SIG-M5 treated with dmso at 0.1 percent for 504 hours (cell line): ENCODE data around the gene SNPH.

ENCODE experiments used
- DNase-seq: peaks from one replicate; lab custom pipeline; 2025; ENCODE audit not compliant: unreplicated experiment; lab: John Stamatoyannopoulos, UW

Gene SNPH

GRCh38 chr20:1323256-1323655, 57.2 kb downstream of the SNPH start:
- DNase-seq: no peak

GRCh38 chr20:1323830-1324597, 57.9 kb downstream of the SNPH start:
- DNase-seq: no peak

DNA sequence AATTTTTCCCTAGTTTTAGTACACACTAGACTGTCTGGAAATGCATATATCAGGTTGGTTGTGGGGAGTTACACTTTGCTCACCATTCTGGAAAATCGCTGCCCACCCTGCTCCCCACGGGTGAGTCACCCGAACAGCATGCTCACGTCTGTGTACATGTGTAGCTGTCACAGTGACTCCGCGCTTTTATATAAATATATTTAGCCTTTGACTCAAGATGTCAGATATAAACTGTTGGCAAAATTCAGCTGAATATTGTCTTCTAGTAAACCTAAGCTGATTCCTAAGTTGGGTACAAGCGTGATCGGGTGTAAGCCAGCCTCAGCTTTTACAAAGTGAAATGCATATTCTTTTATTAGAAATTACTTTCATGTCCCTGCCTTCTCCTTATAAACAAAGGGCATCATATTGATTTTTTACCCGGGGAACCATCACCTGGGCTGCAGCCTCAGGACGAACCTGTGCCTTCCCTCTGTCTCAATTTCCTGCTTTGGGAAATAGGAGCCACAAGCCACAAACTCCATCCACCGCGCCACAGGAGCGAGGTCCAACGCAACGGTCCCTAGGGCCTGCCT, 58.6 kb downstream of the SNPH start:
- no peak for DNase-seq

DNA sequence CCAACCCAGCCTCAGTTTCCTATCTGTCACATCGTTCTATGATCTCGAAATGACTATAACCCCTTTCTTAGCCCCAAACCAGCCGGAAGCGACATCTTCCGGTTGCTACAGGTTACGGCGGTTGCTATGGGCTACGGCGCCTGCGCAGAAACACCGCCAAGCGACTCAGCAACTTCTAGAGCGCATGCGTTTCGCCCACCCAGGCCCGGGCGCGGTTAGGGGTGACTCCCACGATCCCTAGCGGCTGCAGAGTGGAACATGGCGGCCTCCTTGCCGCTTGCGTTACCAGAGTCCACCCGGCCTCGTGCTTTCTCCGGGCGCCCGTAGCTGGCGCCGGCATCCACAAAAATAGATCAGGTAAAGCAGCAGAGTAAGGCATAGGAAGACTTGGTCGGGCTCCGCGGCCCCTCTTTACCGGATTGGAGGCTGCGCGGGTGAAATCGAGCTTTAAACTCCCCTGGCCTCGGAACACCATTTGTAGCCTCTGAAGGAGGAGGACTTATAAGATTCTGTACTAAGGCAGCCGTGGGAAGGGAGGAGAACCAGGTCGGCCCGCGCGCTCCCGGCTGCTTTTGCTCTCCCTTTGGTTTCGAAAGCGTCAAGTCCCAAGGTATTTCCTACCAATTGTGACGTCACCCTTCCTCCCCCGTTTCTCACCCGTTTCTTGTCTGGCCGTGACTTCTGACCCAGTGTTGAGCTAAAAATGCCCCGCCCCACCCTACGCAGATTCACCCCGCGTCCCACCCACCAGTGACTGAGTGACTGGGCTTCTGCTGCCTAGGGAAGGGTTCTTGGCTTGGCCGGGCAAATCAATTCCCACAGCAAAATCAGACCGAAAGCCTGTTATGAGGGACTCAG, 59.3 kb downstream of the SNPH start:
- peak; percentile 96 for DNase-seq

- DNase-seq: no peak
These were observed 60.2 kb downstream of the SNPH start for GRCh38 chr20:1326031-1326930.

DNA sequence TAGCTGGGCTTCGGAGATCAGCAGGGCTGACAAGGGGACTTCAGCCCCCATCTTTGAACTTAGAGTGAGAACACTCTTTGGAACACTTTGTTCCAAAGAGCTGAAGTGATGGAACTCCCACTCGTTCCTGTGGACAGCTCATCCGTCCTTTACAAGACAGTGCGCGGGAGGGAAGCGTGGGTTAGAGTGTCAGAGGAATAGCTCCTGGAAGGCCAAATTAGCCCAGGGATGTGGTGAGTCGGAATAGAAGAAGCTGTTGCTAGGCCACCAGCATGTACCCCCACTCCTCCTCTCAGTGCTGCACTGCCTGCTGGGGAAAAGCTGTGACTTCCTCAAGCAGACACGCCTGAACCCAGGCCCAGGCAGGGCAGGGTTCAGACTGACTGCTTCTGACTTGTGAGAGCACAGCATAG, 61.2 kb downstream of the SNPH start:
- DNase-seq: no peak

DNA sequence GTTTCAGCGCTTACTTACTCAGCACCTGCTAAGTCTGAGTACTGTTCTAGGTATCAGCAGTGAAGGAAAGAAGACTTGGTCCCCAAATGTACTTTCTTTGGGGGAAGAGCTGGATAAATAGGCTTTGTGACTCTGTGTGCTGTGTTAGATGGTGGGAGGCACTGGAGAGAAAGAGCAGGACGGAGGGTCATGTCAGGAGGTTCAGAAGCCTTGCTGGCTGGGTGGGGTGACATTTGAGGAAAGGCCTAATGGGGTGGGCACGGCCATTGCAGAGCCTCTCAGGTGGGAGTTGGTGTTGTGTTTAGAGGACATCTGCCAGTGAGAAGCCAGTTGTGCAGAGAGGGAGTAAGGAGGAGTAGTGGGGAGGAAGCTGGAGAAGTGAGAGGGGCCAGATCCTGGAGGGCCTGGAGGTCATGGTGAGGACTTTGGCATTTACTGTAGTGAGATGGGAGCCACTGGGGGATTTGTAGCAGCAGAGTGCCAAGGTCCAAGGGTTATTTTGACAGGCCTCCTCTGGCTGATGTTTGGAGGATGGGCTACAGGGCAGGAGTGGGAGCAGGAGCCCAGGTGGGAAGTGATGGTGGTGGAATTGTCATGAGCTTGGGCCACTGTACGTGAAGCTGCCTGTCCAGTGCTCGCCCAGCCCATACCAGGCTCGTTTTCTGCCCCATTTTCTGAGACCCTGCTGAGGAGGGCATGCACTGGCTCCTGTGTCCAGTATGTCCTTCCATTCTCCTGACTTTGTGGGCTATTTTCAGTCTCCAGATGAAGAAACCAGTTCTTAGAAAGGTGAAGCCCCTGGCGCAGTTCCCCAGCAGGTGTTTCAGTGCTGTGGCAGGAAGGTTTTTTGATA, 62.0 kb downstream of the SNPH start:
- no peak for DNase-seq

DNA sequence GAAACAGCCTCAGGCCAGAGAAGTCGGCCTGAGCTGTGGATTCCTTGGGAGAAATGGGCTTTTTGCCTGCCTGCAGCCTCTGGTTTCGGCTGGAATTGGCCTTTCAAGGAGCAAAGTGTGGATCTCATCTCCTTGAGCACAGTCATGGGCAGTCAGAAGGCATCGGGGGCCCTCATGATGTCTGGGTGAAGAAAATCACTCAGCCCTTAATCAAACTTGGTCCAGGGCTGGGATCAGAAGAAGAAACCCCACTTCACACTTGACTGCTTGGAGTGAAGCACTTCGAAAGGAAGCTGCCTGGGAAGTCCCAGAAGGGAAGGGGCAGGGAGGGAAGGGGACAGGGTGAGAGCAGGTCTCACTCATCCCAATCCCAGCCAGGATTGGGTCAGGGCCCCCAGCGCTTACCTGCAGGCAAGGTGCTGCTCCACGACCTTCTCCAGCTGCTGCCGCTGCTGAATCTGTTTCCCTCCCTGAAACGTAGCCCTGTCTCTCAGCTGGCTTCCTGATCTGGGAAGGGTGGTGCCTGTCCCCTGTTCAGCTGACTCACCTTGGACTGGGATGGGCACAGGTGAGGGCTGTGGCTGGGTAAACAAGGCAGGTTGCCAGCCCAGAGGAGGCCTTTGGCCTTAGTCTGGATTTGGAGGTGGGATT, 62.7 kb downstream of the SNPH start, which contains the start of gene SDCBP2:
Gene SDCBP2 (minus strand): TSS at position 460 of the 651 bp plus-strand sequence. CDS start 8,723 bp downstream, outside the sequence.
- DNase-seq: no peak

GRCh38 chr20:1330075-1330830, 64.2 kb downstream of the SNPH start:
- DNase-seq: no peak

DNA sequence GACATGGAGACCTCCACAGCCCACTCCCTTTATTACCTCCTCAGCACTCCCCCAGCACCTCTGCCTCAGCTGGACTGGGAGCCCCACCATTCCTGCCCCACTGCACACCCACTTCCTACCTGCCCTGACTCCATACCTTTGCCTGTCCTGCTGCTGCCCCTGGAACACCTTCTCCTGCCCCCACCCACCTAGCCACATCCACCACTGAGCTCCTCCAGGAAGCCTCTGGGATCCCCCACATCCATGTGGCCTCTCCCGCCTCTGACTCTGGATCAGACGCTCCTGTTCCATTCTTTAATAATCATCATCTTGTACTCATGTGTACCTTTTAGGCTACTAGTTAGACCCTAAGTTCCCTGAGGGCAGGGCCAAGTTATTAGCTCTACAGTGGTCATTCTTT, 65.0 kb downstream of the SNPH start:
- no peak for DNase-seq

GRCh38 chr20:1331801-1332453, 65.8 kb downstream of the SNPH start:
- no peak for DNase-seq

GRCh38 chr20:1332749-1333300, 66.7 kb downstream of the SNPH start:
- DNase-seq: no peak

GRCh38 chr20:1333462-1334369, 67.6 kb downstream of the SNPH start:
- DNase-seq: no peak

- no peak for DNase-seq
These were observed 68.3 kb downstream of the SNPH start for GRCh38 chr20:1334370-1334731.

DNA sequence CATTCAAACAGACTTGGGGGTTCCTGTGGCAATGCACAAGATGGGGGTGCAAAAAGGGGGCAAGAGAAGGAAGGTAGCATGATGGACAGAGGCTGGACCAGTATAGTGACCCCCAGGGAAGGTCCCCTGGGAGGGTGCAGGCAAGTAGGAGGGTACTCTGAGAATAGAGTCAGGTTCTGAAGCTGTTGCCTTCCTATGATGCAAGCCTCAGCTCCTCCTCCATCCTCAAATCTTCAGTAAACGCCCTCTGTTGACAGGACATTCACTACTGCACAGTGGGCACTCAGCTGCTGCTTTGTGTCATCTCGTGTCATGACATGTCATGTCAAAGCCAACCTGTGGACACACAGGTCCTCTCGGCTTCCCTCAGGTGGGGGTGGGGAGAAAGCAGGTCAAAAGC, 68.7 kb downstream of the SNPH start:
- DNase-seq: peak; percentile 71

- no peak for DNase-seq
These were observed 70.0 kb downstream of the SNPH start for GRCh38 chr20:1335961-1336698.
